CD4-positive, alpha-beta T cell treated with Interleukin-10 for 1 hour (primary cell): Measurements from ENCODE around the gene MAP3K20.
"Not testable (repeated sequence)": the region's sequence is repeated elsewhere in the genome, so short reads cannot be mapped to it uniquely, and the experiment has no call there.

Experiments used
- DNase-seq: peaks from one replicate; pipeline ENCODE4 v3.0.0-alpha.2; 2020

The MAP3K20 gene

DNA sequence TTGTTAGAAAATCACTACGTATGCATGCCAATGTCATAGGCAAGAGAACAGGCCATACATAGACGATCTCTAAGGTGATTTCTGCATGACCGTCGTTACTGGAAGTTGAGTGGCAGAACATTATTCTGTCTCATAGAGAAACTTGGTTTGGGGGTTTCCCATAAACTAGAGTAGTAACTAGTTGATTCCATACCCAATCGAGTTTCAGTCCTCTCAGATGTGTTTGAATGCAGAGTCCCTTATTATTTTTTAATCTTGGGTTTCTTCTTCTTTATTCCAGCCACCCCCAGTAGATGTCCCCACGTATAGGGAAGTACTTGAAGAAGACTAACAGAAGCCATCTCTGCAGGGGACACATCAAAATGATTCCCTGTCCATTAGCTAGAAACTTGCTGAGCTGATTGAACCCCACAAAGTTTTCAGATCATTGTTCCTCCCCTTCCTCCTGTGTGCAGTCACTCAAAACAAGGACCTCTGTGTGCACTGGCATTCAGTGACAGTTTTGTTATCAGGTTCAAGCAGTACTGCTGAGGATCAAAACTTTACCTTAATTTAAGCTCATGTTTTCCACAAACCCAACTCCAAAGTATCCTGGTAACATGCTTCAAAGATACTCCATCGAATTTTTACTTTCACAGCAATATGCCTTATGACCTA lies 210.6 kb downstream of the MAP3K20 start:
- peak; percentile 6 for DNase-seq

DNA sequence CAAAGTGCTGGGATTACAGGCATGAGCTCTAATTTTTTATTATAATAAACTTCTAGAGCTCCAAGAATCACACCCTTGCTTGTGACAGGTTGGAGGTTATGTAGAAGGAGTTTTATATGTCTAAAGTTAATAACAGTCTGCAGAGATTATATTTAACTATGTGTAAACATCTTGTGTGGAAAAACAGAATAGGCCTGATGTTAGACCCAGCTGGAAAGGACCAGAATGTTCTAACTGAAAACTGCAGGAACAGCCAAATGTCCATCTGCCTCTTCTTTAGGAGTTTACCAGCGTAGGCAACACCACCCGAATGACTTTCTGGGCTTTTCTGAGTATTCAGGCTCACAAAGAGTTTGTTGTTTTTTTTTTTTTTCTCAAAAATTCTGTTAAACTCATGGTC lies 211.9 kb downstream of the MAP3K20 start:
- no peak for DNase-seq

DNA sequence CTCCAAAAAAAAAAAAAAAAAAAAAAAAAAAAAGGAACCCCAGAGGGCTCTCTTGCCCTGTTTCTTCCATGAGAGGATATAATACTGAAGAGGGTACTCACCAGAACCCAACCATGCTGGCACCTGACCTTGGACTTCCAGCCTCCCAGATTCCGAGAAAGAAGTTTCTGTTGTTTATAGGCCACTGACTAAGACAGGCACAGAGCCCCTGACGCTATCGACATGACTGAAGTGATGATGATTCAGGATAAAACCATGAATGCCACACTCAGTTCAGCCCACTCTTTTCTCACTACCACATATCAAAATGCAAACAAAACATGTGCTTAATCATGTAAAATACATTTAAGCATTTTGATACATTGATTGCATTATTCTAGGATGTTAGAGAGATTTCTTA lies 212.9 kb downstream of the MAP3K20 start:
- DNase-seq: no peak

DNA sequence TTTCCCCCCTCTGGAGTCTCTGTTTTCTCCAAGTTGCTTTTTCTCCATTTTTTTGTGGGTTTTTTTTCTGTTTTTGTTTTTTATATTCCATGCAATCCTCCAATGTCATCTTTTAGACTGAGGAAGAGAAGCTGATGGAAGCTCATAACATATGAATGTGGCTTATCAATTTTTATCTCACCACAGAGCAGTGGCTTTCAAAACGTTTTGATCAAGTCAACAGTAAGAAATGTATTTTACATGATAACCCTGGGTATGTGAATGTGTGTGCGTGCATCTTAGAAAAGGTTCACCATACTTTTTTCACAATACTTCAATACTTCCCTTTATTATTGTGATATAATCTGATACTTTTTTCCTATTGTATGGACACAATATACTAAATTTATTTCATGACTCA lies 214.4 kb downstream of the MAP3K20 start:
- no peak for DNase-seq

DNA sequence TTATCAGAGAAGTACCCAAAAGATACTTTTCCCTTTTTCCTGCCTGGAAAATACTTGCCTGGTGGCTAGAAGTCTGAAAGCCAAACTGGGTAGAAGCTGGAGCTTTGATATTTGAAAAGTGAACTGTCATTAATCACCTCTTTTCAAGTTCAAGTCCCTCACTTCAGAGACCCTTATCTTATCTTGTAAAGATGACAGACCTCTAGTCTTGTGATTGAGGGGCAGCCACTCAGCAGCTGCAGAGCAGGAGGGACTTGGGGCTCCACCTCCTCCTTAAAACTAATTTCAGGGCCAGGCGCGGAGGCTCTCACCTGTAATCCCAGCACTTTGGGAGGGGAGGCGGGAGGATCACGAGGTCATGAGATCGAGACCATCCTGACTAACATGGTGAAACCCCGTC lies 214.9 kb downstream of the MAP3K20 start:
- DNase-seq: no peak

DNA sequence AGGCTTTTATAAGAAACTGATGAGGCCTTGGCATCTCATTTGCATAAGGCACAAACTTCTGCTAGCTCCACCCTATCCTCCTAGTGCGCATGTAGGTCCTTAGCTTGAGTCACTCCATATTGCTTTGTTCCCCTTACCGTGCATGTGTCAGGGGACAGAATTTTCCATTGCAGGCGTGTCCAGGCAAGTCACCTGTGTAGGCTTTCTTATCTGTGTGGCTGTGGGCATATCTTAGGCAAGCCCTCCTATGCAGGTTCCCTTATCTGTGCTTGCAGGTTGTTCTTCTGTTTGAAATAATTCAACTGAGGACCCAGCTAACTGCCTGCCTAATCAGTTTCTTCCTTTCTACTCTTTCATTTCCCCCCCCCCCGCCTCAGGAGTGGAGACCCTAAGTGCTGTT lies 215.8 kb downstream of the MAP3K20 start:
- no peak for DNase-seq

DNA sequence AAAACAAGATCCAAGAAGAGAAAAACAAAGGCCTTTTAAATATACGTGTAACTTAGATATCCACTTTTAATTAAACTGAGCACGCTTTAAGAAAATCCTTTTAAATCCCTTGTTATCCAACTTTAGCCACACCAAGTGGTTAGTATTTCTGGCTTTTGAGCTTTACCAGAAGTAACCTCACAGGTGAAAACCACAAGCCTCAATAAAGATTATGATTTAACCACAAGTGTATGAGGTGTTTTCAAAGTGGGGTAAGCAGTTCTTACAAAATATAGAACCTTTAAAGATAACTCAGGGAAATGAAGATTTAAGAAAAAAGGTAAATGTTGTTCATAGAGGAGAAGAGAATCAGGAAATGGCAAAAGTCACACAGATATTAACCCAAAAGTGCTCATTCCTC lies 220.6 kb downstream of the MAP3K20 start:
- no peak for DNase-seq

DNA sequence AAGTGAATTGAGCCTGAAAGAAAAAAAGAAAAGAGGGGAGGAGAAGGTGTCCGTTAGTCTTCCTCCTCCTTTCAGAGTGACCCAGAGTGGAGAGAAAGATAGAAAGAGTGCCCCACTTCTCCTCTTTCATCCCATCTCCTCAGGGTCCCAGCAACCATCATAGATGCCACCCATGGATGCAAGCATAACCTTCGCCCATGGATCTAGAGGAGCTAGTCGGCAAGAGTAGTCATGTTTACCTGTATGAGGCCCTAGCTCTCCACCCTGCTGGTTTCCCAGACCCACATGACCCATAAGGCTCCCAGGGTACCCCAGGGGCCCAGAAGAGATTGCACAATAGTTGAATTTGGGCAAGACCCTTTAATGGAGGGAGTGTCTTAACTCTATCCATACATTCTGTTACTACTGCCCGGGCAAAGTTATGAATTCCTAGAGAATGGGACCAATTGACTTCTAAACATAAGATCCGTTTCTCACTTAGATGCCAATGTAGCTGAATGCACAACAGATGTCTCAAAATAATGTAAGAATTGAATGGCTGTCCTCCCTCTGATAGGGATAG lies 223.0 kb downstream of the MAP3K20 start:
- no peak for DNase-seq

DNA sequence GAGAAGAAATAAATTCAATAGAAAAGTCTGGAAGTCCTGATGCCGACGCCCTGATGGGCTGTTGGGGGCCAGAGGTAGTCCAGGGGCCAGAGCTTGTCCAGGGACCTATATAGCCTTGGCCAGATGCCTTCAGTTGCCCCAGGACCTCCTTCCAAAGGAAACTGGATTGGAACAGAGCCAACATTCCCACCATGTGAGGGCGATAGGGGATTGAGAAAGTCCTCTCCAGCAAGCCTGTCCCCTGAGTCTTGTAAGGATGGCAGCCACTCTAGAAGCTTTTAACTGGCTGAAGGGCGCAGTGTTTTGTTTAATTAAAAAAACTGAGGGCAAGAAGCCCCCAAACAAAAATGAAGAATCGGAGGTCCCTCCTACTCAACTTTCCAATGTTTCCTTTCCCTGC lies 224.1 kb downstream of the MAP3K20 start:
- DNase-seq: no peak

DNA sequence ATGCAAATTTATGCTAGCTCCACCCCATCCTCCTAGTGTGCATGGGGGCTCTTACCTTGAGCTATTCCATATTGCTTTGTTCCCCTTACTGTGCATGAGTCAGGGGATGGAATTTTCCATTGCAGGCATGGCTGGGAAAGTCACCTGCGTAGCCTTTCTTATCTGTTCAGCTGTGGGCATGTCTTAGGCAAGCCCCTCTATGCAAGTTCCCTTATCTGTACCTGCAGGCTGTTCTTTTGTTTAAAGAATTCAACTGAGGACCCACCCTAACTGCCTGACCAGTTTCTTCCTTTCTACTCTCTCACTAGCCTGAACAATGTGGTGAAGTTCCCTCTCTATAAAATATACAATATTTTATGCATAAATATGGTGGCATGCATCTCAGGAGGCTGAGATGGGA lies 224.8 kb downstream of the MAP3K20 start:
- no peak for DNase-seq

DNA sequence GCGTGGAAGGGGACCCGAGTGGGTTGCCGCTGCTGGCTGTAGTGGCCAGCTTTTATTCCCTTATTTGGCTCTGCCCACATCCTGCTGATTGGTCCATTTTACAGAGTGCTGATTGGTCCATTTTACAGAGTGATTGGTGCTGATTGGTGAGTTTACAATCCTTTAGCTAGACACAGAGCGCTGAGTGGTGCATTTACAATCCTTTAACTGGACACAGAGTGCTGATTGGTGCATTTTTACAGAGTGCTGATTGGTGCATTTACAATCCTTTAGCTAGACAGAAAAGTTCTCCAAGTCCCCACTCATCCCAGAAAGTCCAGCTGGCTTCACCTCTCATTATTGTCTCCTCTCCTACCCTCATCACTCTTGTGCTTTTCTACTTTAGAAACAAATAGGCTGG lies 225.9 kb downstream of the MAP3K20 start:
- not testable (repeated sequence) for DNase-seq

DNA sequence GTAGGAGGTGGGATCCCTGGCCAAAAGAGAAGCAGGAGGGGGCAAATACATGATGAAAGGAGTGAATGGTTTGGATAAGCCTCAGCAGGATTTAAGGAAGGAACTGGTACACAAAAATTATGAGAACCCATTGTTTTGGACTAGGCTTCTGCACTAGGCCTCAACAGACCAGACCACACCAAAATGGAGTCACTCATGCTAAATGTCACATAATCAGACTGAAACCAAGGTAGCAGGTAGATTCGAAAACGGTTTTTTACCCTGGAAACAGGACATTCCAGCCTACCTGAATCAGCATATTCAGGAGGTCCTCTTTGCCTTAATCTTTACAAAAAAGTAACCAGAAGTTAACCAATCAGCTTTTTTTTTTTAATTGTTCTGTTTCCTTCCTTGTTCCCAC lies 229.7 kb downstream of the MAP3K20 start:
- no peak for DNase-seq

DNA sequence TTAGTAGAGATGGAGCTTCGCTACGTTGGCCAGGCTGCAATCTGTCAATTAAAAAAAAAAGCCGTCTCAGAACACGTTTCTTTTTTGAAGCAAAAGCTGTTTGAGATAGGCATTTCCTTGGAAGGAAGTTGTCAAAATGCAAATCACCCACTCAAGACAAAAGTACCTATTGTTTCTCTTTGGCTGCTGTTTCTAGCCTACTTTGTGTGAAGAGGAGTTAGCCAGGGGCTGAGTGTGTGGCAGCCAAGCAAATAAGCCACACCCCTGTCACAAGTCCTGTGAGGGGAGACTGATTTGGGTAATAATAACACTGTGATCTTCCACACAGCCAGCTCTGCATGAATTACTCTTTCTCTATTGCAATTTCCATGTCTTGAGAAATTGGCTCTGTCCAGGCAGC lies 231.6 kb downstream of the MAP3K20 start:
- no peak for DNase-seq

DNA sequence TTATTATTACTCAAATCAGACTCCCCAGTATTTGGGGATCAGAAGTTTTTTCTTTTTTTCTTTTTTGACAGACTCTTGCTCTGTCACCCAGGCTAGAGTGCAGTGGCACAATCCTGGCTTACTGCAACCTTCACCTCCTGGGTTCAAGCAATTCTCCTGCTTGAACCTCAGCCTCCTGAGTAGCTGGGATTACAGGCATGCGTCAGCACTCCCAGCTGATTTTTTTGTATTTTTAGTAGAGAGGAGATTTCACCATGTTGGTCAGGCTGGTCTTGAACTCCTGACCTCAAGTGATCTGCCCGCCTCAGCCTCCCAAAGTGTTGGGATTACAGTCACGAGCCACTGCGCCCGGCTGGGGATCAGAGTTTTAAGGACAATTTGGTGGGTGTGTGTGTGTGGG lies 233.7 kb downstream of the MAP3K20 start:
- DNase-seq: not testable (repeated sequence)

DNA sequence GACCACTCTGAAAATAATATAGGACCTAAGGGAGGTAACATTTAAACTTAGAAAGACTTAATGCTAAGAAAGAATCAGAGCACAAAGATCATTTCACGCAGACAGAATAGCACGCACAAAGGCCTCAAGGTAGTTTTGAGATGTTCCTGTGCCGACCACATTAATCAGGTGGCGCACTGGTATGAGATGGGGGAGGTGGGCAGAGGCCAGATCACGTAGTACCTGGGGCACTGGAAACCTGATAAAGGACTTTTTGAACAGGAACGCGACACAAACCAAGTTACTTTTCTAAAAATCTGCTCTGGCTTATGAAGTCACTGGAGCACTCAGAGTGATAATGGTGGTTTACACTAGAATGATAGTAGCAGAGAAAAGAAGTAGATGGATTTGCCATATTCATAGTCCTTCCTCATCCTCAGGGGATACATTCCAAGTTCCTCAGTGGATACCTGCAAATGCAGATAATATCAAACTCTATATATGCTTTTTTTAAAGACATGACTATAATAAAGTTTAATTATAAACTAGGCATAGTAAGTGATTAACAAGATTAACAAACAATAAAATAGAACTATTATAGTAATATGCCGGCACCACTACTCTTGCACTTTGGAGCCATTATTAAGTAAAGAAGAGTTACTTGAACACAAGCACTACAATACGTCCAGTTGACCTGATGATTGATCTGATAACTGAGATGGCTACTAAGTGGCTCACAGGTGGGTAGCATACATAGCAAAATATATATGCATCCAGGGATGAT lies 236.4 kb downstream of the MAP3K20 start:
- DNase-seq: no peak
